Myocyte (in vitro differentiated cells): Measurements from ENCODE around the gene CAT. TPM values are rescaled to one million over a fixed set of nuclear protein-coding genes. Genes with fewer than 3 reads are reported as not detected.

Experiments
- DNase-seq: peaks from one replicate; pipeline ENCODE4 v3.0.0-alpha.2; 2012; ENCODE audit warnings: low read depth
- total RNA-seq: library from RNA; depleted of rRNA; stranded (reverse); fragments of >200 nt; gene quantifications from 2 replicates; pipeline ENCODE4 v1.2.3, GENCODE V29; 2014

CAT gene
- total RNA-seq, 1 donor from 2014 or later: 145 TPM

GRCh38 chr11:34495239-34495723 lies 56.5 kb downstream of the CAT start:
- DNase-seq: no peak

GRCh38 chr11:34495724-34496377 lies 57.1 kb downstream of the CAT start:
- DNase-seq: no peak

GRCh38 chr11:34499719-34500500 lies 61.2 kb downstream of the CAT start:
- no peak for DNase-seq

GRCh38 chr11:34501500-34501899 lies 62.8 kb downstream of the CAT start:
- peak; percentile 82 for DNase-seq

GRCh38 chr11:34501949-34502348 lies 63.2 kb downstream of the CAT start:
- no peak for DNase-seq

GRCh38 chr11:34502949-34503348 lies 64.2 kb downstream of the CAT start:
- DNase-seq: no peak

GRCh38 chr11:34505874-34506273 lies 67.1 kb downstream of the CAT start:
- no peak for DNase-seq

- DNase-seq: no peak
Observed at GRCh38 chr11:34507156-34507555, 68.4 kb downstream of the CAT start.

- no peak for DNase-seq
Observed at GRCh38 chr11:34507610-34508009, 68.9 kb downstream of the CAT start.

- no peak for DNase-seq
Observed at GRCh38 chr11:34508524-34508923, 69.8 kb downstream of the CAT start.

GRCh38 chr11:34509336-34509876 lies 70.7 kb downstream of the CAT start:
- no peak for DNase-seq

- DNase-seq: no peak
Observed at GRCh38 chr11:34510218-34510617, 71.5 kb downstream of the CAT start.

GRCh38 chr11:34510673-34511072 lies 71.9 kb downstream of the CAT start:
- DNase-seq: no peak

GRCh38 chr11:34512840-34513681 lies 74.3 kb downstream of the CAT start:
- DNase-seq: peak; percentile 57

- no peak for DNase-seq
Observed at GRCh38 chr11:34513682-34514449, 75.1 kb downstream of the CAT start, which contains the start of gene ELF5. ELF5 (minus strand) TSS chr11:34513794; CDS start chr11:34505749, 8,045 bp downstream.

GRCh38 chr11:34514597-34514996 lies 75.9 kb downstream of the CAT start:
- no peak for DNase-seq

GRCh38 chr11:34516247-34517040 lies 77.7 kb downstream of the CAT start:
- DNase-seq: no peak

- DNase-seq: no peak
Observed at GRCh38 chr11:34519595-34520235, 81.0 kb downstream of the CAT start.

GRCh38 chr11:34521265-34521664 lies 82.5 kb downstream of the CAT start:
- no peak for DNase-seq
